ENCODE results near the gene SIK3.
"Not testable (repeated sequence)": the region's sequence is repeated elsewhere in the genome, so short reads cannot be mapped to it uniquely, and the experiment has no call there.

Gene SIK3

DNA sequence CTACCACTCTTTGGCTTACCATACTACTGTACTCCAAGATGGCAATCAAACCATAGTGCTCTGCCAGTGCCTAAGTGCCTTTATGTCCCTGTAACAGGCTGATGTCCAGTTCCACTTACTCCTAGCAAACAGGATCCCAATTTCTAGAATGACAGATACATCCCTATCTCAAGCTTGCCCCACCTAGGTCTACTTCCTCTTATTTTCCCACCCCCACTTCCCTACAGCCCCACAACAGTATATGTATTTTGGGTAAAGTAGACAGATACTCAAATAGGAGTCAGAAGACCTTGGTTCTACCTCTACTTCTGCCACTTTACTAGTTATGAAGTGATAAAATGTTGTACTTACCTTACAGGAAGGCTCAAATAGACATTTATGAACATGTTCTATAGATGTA, 24.1 kb downstream of the SIK3 start:
- DNase-seq, result no peak

DNA sequence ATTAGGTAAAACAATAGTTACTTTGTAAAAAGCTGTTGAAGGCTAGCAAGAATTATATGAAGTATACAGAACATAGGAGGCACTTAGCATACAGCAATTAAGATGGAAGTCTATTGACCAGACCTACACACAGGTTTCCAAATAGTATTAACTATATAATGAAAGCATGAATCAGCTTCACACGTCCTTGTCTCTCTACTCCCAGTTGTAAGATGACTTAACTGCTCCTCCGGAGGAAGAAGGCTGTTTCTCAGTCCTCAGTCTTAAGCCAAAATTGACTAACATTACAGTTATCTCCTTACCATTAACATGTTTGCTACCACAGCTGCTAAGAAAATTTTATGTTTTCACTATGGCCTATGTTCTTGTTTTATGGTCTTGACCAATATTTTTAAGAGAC, 24.7 kb downstream of the SIK3 start:
- DNase-seq, result no peak

DNA sequence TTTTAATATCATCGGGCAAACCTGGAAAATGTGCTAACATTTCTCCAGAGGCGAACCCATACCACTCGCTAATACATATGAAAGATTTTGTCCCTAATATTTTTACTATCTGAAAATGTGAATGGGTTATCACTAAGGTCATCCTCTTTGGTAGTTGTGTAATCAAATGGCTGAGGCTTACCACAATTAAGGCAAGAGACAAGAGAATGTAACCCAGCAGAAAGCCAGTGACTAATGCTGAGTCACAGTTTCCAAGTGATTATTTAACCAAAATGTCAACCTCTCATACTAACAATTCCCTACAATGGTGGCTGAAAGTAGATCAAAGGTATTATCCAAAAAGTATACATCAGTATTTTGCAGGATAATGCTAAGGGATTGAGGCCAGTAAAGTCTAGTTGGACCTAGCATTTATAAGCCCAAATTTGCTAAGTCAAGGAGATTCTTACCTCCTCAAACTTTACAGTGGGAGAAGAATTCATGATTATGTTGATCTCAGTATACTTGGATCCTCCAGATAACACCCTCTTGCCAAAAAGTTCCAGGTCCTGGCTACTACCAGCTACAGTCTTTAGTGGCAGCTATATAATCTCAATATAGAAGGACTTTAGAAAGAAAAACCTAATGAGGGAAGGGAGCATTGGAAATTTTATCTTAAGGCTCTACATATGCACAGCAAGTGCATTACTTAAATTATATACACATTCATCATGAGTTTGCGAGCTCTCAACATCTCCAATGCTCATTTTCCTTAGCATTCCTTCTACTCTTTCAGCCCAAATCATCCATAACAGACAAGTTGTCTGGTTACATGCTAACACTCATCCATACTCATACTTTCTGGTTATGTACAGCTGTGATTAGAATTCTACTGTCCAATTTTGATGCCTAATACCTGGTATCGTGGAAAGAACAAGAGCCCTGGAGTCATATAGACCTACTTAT, 25.4 kb downstream of the SIK3 start:
- DNase-seq, result no peak

DNA sequence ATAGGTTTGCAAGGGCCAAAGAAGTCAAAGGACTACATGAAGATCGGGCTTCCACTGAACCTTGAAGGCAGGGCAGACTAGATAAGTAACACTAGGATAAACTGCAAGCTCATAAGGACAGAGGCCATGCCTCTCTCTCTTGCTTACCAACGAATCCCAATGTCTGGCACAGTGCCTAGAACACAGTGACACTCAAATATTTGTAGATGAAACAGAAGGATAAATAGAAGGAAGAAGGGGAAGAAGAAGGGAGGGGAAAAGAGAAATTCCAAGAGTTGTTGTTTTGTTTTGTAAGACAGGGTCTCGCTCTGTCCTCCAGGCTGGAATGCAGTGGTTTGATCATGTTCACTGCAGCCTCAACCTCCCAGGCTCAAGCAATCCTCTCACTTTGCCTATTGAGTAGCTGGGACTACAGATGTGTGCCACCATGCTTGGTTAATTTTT, 26.9 kb downstream of the SIK3 start:
- no peak for DNase-seq

DNA sequence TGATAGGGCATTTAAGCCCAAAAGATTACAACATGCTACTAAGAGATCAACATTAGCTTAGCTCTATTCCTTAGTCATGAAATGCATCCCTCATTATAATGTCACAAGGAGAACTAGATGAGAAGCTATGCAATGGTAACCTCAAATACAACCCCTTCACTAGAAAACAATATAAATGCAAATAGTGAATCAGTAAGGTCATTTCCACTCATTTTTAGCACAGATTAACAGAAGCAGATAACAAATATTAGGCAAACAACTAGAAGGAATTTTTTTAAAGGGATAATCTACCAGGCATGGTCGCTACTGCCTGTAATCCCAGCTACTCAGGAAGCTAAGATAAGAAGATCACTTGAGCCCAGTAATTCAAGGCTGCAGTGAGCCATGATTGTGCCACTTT, 28.2 kb downstream of the SIK3 start:
- DNase-seq, result no peak

DNA sequence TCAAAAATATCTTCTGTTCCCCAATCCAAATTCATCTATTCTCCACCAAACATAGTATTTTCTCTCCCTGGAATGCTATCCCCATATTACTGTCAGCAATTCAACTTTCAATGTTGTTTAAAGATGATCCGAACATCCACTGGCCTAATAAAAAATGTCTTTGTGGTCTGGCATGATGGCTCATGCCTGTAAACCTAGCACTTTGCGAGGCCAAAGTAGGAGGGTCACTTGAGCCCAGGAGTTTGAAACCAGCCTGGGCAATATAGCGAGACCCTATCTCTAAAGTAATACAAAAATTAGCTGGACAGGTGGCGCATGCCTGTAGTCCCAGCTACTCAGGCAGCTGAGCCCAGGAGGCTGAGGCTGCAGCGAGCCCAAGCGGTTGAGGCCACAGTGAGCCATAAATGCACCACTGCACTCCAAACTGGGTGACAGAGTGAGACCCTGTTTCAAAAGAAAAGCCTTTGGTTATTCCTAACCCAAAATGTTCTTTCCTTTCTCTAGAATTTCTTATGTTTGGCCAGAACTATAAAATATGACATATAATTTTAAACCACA, 29.8 kb downstream of the SIK3 start:
- no peak for DNase-seq

DNA sequence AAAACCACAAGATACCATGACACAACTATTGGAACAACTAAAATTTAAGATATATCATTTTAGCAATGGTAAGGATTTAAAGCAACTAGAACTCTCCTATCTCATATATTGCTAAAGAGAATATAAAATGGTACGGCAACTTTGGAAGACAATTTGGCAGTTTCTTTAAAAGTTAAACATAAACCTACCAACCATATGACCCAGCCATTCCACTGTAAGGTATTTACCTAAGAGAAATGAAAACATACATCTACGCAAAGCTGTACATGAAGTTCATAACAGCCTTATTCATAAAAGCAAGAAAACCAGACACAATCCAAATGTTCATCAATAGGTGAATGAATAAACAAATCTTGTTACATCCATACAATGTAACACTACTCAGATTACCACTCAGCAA, 31.3 kb downstream of the SIK3 start:
- DNase-seq, result no peak

DNA sequence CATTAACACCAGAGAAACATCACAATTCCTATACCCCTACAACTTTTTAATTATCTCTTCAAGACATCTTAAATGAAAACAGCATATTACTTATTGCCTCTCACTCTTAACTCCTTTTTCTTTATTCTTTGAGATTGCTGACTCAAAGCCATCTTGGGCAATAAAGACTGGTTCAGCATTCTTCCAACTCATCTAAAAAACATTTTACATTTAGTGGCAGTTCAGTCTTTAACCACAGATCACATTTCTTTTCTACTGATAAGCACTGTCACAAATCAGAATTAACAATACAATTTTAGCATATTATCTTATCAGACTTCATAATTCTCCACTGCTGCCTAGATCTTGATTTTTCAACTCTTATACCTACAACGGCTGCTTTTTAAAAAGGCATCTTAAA, 34.0 kb downstream of the SIK3 start:
- DNase-seq, result no peak

DNA sequence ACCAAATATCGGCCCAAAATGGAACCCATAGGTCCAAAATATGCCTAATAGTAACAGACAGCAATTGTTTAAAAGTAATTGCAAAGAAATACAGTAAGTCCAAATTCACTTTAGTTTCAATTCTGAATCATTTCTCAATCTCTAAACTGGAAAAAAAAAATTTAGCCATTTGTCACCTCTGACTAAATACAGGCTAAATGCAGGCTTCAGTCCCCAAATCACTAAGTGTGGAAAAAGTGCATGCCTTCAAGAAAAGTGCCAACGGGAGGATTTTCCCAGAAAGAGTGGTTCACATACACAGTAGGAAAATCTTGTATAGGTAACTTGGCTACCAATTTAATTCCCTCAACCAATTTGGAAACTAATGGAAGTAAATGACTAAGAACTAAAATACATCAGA, 35.7 kb downstream of the SIK3 start:
- DNase-seq, result no peak

DNA sequence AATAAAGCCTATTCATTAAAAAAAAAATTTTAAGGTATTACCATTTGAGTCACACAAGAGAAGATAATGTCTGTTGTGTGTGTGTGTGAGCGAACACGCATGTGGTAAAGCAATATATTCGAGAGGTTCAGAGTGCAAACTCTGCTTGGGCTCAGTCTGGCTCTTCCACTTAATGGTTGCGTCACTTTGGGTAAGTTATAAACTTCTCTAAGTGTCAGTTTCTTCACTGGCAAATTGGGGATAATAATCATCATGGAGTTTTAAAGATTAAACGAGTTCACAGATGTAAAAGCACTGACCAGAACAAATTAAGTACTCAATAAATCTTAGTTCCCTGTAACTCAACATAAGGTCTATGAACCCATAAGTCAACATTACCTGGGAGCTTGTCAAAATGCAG, 37.0 kb downstream of the SIK3 start:
- no peak for DNase-seq

DNA sequence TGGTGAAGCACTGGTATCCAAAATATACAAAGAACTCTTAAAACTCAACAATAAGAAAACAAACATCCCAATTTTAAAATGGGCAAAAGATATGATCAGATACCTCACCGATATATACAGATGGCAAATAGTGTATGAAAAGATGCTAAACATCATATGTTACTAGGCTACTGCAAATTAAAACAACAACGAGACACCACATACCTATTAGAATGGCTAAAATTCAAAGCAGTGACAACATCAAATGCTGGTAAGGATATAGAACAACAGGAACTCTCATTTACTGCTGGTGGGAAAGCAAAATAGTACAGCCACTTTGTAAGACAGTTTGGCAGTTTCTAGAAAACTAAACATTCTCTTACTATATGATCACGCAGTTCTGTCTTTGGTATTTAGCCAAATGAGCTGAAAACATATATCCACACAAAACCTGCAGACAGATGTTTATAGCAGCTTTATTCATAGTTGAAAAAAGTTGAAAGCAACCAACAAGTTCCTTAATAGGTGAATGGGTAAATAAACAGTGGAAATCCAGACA, 38.5 kb downstream of the SIK3 start:
- no peak for DNase-seq

DNA sequence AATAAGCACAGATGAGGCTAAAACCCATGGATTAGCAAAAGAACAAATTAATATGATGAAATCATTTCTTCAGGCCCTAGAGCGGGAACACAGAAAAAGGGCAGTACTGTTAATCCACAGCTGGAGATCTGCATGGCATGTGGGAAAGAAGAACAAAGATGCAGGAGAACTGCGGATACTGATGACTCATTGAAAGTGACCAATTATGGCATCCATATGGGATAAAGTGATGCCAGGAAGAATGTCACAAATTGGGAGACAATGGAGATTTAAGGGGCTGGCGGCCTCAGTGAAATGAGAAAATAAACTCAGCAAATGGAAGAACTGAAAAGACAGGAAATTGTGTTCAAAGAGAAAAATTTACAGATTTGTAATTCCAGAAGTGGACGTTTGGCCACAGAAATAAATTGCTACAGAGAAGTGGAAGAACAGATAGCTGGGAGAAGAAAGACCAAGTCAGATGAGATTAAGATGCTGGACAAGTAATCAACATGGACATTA, 39.4 kb downstream of the SIK3 start:
- DNase-seq, result no peak

DNA sequence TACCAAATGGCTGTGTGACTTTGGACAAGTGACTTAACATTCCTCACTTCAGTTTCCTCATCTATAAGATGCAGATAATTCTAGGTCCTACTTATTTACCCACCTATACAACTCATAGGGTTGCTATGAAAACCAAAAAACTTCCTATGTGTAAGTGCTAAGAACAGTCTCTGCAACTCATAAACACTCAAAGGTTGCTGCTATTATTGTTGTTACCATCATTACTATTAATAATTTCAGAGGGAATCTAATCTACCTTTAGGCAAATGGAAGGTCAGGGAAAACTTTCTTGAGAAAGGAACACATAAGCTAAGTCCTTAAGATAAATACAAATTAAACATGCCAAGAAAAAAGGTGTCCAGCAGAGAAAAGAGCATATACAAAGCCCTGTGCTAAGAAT, 40.5 kb downstream of the SIK3 start:
- DNase-seq, result no peak

DNA sequence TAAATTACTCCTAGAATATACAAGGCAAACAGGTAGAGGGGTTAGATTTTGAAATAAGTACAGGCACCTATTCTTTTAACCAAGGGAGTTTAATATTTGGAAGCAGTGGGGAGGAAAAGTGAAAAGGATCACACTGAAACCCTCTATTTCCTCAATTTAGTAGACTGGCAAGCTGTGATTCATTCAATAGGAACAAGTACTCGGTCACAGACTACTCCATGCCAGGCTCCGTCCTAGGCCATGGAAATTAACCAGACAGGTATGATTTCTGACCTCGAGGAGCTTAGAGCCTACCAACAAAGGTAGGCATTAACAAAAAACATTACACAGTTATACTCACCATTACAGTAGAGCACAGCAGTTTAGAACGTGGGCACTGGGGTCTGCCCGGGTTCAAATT, 40.9 kb downstream of the SIK3 start:
- DNase-seq, result no peak

DNA sequence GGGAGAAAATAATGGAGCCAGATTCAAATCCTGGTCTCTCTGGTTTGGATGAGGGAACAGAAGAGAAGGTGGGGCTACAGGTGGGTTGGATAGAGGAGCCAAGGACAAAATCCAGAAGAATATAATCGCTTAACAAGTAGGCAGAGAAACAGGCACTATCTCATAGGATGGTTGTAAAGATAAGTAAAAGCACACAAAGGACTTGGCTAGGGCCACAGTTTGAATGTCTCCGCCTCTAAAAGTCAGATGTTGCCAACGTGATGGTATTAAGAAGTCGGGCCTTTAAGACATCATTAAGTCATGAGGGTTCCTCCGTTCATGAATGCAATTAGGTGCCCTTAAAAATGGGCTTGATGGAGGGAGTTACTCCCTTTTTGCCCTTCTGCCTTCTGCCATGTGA, 42.8 kb downstream of the SIK3 start:
- no peak for DNase-seq

DNA sequence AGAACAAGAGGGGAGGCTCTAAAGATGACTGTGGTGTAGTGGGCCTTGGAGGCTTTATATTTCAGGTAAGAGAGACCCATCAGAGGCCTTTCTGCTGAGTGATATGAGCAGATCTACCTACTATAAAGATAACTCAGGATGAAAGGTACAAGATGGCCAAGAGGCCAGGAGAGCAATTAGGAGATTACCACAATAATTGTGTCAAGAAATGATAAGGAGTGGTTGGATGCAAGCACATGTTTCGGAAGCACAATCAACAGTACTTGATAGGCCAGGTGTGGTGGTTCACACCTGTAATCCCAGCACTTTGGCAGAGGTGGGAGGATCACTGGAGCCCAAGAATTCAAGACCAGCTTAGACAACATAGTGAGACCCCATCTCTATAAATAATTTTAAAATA, 43.8 kb downstream of the SIK3 start:
- DNase-seq, result no peak

DNA sequence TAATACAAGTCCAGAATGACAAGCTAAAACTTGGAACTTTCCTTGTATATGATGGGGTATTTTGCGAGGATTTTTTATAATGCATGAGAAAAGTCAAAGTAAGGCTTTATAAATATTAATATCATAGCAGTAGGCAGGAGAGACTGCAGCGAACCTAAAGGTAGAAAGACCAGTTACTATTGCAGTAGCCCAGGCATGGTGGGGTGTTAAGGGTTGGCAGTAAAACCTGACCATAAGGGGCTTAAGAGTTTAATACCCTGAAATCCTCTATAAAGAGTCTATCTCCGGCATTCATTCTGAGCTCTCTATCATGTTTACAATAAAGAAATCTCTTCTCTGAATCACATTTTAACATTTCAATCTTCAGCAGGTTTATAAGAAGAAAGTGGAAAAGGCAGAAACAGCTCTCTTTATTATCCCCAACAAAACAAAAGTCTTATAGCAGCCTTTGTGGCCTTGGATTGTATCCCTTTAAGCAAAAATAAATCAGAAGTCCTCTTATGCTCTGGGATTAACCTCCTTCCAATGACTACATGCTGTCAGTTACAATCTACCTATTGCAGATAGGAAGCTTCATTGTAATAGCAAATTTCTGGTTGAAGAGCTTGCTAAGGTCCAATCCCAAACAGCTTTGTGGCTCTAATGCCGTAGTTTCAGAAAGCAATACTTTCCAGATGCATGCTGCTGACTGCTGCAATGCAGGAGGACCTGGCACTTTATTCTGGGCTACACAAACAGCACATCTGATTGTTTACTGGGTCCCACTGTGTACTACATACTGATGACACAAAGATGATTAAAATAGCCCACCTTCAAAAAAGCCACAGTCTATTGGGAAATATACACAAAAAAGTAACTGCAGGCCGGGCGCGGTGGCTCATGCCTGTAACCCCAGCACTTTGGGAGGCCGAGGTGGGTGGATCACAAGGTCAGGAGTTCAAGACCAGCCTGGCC, 45.8 kb downstream of the SIK3 start:
- DNase-seq, result no peak

DNA sequence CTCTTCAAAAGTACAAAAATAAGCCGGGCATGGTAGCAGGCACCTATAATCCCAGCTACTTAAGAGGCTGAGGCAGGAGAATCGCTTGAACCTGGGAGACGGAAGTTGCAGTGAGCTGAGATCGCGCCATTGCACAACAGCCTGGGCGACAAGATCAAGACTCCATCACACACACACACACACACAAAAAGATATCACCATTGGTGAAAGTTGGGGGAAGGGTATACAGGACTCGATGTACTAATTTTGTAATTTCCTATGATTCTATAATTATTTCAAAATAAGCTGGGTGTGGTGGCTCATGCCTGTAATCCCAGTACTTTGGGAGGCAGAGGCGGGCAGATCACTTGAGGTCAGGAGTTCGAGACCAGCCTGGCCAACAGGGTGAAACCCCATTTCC, 48.1 kb downstream of the SIK3 start:
- DNase-seq, result not testable (repeated sequence)

DNA sequence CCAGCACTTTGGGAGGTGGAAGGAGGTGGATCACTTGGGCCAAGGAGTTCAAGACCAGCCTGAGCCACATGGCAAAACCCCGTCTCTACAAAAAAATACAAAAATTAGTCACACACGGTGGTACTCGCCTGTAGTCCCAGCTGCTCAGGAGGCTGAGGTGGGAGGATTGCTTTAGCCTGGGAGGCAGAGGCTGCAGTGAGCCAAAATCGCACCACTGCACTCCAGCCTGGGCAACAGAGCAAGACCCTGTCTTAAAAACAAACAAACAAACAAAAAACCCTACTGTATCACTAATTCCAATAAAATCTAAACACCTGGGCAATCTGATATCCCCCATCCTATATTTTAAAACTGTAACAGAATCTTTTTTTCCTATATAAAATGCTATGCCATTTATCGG, 51.6 kb downstream of the SIK3 start:
- not testable (repeated sequence) for DNase-seq

DNA sequence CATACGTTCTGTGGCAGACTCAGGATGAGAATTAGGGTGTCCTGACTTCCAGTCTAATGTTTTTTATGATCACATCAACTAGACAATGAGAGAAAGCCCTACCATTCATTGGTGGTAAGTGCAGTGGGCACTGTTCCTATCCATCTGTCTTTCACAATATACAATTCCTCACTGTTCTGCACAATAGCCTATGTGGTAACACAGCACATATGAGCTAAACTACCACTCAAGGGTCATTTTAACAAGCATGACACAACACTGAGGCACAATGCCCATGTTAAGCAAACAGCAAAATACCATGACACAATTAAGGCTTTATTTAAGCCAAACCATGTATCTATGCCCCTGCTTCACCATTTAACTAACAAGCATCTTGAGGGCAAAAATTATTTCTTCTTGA, 52.3 kb downstream of the SIK3 start:
- no peak for DNase-seq

DNA sequence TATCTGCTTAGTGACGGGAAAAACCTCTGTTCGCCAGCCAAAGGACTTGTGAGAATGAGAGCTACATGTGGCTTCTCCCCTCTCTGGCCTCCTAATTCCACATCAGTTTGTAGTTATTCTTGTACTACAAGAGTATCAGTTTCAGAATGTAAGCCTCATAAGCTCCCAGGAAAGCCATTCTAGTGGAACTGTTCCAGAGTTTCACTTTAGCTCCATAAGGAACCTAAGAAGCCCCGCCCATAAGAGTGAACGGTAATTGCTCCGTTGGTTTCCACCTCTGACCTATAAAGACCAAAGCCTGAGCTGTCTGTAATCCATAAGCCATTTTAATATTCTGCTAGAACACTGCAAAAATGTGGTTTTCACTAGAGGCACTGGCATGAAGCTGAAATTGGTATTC, 53.0 kb downstream of the SIK3 start:
- DNase-seq, result no peak

DNA sequence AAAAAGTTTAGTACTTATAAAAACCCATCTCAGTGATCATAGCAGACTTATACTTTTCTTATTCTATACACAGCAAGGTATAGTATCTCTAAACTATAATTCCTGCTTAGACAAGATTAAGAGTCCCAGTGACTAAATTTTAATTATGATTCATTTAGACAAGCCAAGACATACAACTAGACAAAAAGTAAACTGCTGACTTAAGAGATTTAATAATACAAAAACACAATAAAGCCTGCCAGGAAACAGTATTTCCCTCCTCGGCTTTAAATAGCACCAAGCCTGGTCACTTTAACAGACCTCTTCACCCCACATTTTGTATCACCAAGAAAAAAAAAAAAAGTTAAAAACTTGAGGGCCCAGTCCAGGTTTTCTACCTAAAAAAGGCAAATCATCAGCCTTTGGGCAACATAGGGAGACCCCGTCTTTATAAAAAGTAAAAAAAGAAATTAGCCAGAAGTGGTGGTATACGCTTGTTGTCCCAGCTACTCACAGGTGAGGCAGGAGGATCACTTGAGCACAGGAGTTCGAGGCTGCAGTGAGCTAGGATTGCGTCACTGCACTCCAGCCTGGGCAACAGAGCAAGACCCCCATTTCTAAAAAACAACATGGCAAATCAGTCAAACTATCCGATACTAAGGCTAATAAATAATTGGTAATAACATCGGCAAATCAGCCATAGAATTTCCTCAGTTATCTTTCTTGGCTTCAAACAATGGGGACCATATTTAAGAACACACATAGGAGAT, 53.8 kb downstream of the SIK3 start:
- no peak for DNase-seq
